WTC11 (cell line): Measurements from ENCODE around the gene ZNF624. TPM values are rescaled to one million over a fixed set of nuclear protein-coding genes. Genes with fewer than 3 reads are reported as not detected.

Experiments
- CBFB ChIP-seq: sonication (generic); formaldehyde crosslinking; IDR thresholded peaks from 2 replicates; pipeline ENCODE4 v1.8.1; 2022; ENCODE audit warnings: mild to moderate bottlenecking, low read depth, missing genetic modification reagents
- GRHL2 ChIP-seq: fragments of 250-450 bp; sonication (Bioruptor Pico); IDR thresholded peaks from 2 replicates; pipeline ENCODE4 v1.8.0; 2022; ENCODE audit warnings: mild to moderate bottlenecking, moderate library complexity; ENCODE audit not compliant: insufficient replicate concordance, severe bottlenecking
- GTF2I ChIP-seq: fragments of 250-450 bp; sonication (Bioruptor Pico); conservative IDR thresholded peaks from 2 replicates; pipeline ENCODE4 v1.4.0; 2021; ENCODE audit warnings: mild to moderate bottlenecking
- IRF2 ChIP-seq: sonication (generic); formaldehyde crosslinking; IDR thresholded peaks from 2 replicates; pipeline ENCODE4 v1.8.0; 2022; ENCODE audit warnings: low read depth, missing genetic modification reagents, borderline replicate concordance
- MXD4 ChIP-seq: fragments of 250-450 bp; sonication (Bioruptor Pico); IDR thresholded peaks from 2 replicates; pipeline ENCODE4 v1.8.0; 2021; ENCODE audit warnings: mild to moderate bottlenecking, moderate library complexity, borderline replicate concordance
- NFYB ChIP-seq: sonication (generic); formaldehyde crosslinking; conservative IDR thresholded peaks from 2 replicates; pipeline ENCODE4 v1.8.0; 2022; ENCODE audit warnings: low read depth, missing genetic modification reagents
- NR2C2 ChIP-seq: sonication (generic); formaldehyde crosslinking; IDR thresholded peaks from 2 replicates; pipeline ENCODE4 v1.8.0; 2022; ENCODE audit warnings: mild to moderate bottlenecking, missing genetic modification reagents
- RORB ChIP-seq: fragments of 250-450 bp; sonication (Bioruptor Pico); IDR thresholded peaks from 2 replicates; pipeline ENCODE4 v1.9.0; 2021; ENCODE audit warnings: mild to moderate bottlenecking
- SMAD3 ChIP-seq: sonication (generic); formaldehyde crosslinking; IDR thresholded peaks from 2 replicates; pipeline ENCODE4 v1.8.0; 2022; ENCODE audit warnings: missing genetic modification reagents, mild to moderate bottlenecking, borderline replicate concordance
- SOX15 ChIP-seq: fragments of 250-450 bp; sonication (Bioruptor Pico); IDR thresholded peaks from 2 replicates; pipeline ENCODE4 v1.9.0; 2021; ENCODE audit warnings: mild to moderate bottlenecking
- ZNF121 ChIP-seq: sonication (generic); formaldehyde crosslinking; IDR thresholded peaks from 2 replicates; pipeline ENCODE4 v1.8.0; 2023; ENCODE audit warnings: missing genetic modification reagents
- ZNF396 ChIP-seq: fragments of 250-450 bp; sonication (Bioruptor Pico); IDR thresholded peaks from 2 replicates; pipeline ENCODE4 v1.8.0; 2021; ENCODE audit warnings: mild to moderate bottlenecking, moderate library complexity, borderline replicate concordance
- ZNF671 ChIP-seq: fragments of 250-450 bp; sonication (Bioruptor Pico); IDR thresholded peaks from 2 replicates; pipeline ENCODE4 v1.8.0; 2021; ENCODE audit warnings: mild to moderate bottlenecking
- total RNA-seq: library from RNA; stranded (reverse); gene quantifications from 3 replicates; pipeline ENCODE4 v1.2.3, GENCODE V29; 2021
- TF ChIP-seq, protein P1 (sequence below): sonication (generic); formaldehyde crosslinking; IDR thresholded peaks from 2 replicates; pipeline ENCODE4 v1.8.1; 2023; ENCODE audit warnings: mild to moderate bottlenecking, moderate library complexity, missing genetic modification reagents
- TF ChIP-seq, protein P2 (sequence below): fragments of 250-450 bp; sonication (Bioruptor Pico); conservative IDR thresholded peaks from 2 replicates; pipeline ENCODE4 v1.9.0; 2021; ENCODE audit warnings: mild to moderate bottlenecking
- TF ChIP-seq, protein P3 (sequence below): fragments of 250-450 bp; sonication (Bioruptor Pico); IDR thresholded peaks from 2 replicates; pipeline ENCODE4 v1.9.0; 2021; ENCODE audit warnings: mild to moderate bottlenecking
- TF ChIP-seq, protein P4 (sequence below): fragments of 250-450 bp; sonication (Bioruptor Pico); IDR thresholded peaks from 2 replicates; pipeline ENCODE4 v2.1.2; 2022; ENCODE audit warnings: mild to moderate bottlenecking, moderate library complexity
- TF ChIP-seq, protein P5 (sequence below): sonication (generic); formaldehyde crosslinking; IDR thresholded peaks from 2 replicates; pipeline ENCODE4 v1.8.1; 2022; ENCODE audit warnings: missing genetic modification reagents, borderline replicate concordance
- TF ChIP-seq, protein P6 (sequence below): sonication (generic); formaldehyde crosslinking; IDR thresholded peaks from 2 replicates; pipeline ENCODE4 v1.8.0; 2022; ENCODE audit warnings: mild to moderate bottlenecking, missing genetic modification reagents
- TF ChIP-seq, protein P7 (sequence below): fragments of 250-450 bp; sonication (Bioruptor Pico); IDR thresholded peaks from 2 replicates; pipeline ENCODE4 v1.9.0; 2021; ENCODE audit warnings: mild to moderate bottlenecking
- TF ChIP-seq, protein P8 (sequence below): sonication (generic); formaldehyde crosslinking; IDR thresholded peaks from 2 replicates; pipeline ENCODE4 v1.8.1; 2023; ENCODE audit warnings: mild to moderate bottlenecking, missing genetic modification reagents, moderate library complexity
- TF ChIP-seq, protein P9 (sequence below): sonication (generic); formaldehyde crosslinking; IDR thresholded peaks from 2 replicates; pipeline ENCODE4 v1.8.0; 2023; ENCODE audit warnings: missing genetic modification reagents, mild to moderate bottlenecking, borderline replicate concordance

The ZNF624 gene
- total RNA-seq, 1 experiment from 2014 or later, result 4.5 TPM

DNA sequence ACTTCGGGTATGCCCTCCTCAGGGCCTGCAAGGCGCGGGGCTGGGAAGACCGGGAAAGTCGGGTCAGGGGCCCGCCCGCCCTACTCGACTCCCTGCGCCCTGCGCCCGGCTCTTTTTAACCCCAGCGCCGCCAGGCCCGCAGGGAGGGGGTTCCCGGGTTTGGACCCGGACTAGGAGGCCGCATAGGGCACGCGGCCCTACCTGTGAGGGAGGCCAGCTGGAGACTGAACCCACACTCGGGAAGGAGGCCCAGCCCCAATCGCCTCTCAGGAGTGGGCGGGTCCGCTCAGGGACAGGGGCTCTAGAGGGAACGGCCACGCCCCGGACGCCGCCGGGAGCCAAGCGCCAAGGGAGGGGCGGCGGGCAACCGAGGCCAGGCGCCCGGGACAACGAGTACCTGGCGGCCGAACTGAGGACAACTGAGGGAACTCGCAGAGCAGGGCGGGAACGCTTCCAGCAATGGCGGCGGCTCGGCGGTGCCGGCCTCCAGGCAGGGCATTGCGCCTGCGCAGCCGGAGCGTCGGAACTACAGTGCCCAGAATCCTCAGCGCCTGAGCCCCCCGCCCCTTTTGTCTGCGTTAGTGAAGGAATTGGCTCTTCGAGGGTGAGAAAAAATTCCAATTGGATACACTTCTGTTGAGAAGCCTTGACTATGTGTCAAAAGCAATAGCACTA is at the start of gene ZNF624 (continued):
- TF ChIP-seq, protein P1, sequence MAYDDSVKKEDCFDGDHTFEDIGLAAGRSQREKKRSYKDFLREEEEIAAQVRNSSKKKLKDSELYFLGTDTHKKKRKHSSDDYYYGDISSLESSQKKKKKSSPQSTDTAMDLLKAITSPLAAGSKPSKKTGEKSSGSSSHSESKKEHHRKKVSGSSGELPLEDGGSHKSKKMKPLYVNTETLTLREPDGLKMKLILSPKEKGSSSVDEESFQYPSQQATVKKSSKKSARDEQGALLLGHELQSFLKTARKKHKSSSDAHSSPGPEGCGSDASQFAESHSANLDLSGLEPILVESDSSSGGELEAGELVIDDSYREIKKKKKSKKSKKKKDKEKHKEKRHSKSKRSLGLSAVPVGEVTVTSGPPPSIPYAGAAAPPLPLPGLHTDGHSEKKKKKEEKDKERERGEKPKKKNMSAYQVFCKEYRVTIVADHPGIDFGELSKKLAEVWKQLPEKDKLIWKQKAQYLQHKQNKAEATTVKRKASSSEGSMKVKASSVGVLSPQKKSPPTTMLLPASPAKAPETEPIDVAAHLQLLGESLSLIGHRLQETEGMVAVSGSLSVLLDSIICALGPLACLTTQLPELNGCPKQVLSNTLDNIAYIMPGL (CRISPR knock-in tag), result peak; percentile 29; the same call in 1 of the 2 replicates
- TF ChIP-seq, protein P2, sequence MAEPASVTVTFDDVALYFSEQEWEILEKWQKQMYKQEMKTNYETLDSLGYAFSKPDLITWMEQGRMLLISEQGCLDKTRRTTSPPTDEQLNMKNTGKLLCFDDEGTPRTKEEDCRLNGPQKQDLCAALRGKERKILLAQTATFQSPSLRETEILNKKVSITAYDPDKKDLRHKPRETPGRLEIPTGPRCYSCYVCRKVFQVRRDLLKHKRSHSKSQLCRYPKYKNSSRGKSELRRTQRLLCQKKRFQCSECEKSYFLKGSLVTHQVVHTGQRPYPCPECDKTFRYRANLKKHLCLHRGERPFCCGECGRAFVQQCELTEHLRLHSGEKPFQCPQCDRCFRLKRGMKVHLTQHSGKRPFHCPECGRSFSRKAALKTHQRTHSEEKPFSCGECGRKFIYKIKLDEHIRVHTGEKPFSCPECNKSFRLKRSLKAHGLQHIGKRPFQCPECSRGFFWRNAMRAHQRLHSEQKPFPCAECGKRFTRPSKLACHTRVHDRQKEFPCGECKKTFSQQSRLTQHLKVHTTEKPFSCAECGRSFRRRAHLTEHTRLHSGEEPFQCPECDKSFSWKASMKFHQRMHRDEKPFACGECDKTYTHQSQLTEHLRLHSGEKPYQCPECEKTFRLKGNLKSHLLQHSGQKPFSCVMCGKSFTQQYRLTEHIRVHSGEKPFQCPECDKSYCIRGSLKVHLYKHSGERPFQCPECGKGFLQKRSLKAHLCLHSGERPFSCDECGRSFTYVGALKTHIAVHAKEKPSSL (CRISPR knock-in tag), result no peak
- TF ChIP-seq IRF2 (CRISPR knock-in tag) (no peak), SOX15 (CRISPR knock-in tag) (no peak), ZNF671 (CRISPR knock-in tag) (no peak), RORB (CRISPR knock-in tag) (no peak), NFYB (CRISPR knock-in tag) (no peak), ZNF121 (CRISPR knock-in tag) (no peak), GRHL2 (CRISPR knock-in tag) (no peak), CBFB (CRISPR knock-in tag) (no peak), GTF2I (CRISPR knock-in tag) (no peak), ZNF396 (CRISPR knock-in tag) (no peak), SMAD3 (peak; percentile 47; the same call in 1 of the 2 replicates), NR2C2 (CRISPR knock-in tag) (no peak), MXD4 (CRISPR knock-in tag) (no peak)
- TF ChIP-seq, protein P3, sequence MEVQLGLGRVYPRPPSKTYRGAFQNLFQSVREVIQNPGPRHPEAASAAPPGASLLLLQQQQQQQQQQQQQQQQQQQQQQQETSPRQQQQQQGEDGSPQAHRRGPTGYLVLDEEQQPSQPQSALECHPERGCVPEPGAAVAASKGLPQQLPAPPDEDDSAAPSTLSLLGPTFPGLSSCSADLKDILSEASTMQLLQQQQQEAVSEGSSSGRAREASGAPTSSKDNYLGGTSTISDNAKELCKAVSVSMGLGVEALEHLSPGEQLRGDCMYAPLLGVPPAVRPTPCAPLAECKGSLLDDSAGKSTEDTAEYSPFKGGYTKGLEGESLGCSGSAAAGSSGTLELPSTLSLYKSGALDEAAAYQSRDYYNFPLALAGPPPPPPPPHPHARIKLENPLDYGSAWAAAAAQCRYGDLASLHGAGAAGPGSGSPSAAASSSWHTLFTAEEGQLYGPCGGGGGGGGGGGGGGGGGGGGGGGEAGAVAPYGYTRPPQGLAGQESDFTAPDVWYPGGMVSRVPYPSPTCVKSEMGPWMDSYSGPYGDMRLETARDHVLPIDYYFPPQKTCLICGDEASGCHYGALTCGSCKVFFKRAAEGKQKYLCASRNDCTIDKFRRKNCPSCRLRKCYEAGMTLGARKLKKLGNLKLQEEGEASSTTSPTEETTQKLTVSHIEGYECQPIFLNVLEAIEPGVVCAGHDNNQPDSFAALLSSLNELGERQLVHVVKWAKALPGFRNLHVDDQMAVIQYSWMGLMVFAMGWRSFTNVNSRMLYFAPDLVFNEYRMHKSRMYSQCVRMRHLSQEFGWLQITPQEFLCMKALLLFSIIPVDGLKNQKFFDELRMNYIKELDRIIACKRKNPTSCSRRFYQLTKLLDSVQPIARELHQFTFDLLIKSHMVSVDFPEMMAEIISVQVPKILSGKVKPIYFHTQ (CRISPR knock-in tag), result no peak
- TF ChIP-seq, protein P4, sequence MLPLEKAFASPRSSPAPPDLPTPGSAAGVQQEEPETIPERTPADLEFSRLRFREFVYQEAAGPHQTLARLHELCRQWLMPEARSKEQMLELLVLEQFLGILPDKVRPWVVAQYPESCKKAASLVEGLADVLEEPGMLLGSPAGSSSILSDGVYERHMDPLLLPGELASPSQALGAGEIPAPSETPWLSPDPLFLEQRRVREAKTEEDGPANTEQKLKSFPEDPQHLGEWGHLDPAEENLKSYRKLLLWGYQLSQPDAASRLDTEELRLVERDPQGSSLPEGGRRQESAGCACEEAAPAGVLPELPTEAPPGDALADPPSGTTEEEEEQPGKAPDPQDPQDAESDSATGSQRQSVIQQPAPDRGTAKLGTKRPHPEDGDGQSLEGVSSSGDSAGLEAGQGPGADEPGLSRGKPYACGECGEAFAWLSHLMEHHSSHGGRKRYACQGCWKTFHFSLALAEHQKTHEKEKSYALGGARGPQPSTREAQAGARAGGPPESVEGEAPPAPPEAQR (CRISPR knock-in tag), result no peak
- TF ChIP-seq, protein P5, sequence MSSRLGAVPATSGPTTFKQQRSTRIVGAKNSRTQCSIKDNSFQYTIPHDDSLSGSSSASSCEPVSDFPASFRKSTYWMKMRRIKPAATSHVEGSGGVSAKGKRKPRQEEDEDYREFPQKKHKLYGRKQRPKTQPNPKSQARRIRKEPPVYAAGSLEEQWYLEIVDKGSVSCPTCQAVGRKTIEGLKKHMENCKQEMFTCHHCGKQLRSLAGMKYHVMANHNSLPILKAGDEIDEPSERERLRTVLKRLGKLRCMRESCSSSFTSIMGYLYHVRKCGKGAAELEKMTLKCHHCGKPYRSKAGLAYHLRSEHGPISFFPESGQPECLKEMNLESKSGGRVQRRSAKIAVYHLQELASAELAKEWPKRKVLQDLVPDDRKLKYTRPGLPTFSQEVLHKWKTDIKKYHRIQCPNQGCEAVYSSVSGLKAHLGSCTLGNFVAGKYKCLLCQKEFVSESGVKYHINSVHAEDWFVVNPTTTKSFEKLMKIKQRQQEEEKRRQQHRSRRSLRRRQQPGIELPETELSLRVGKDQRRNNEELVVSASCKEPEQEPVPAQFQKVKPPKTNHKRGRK (CRISPR knock-in tag), result 0 out of 2 replicates have a peak, but pooled peaks have one; percentile 13
- TF ChIP-seq, protein P6, sequence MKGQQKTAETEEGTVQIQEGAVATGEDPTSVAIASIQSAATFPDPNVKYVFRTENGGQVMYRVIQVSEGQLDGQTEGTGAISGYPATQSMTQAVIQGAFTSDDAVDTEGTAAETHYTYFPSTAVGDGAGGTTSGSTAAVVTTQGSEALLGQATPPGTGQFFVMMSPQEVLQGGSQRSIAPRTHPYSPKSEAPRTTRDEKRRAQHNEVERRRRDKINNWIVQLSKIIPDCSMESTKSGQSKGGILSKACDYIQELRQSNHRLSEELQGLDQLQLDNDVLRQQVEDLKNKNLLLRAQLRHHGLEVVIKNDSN (CRISPR knock-in tag), result no peak; the same call in 1 of the 2 replicates
- TF ChIP-seq, protein P7, sequence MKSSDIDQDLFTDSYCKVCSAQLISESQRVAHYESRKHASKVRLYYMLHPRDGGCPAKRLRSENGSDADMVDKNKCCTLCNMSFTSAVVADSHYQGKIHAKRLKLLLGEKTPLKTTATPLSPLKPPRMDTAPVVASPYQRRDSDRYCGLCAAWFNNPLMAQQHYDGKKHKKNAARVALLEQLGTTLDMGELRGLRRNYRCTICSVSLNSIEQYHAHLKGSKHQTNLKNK (CRISPR knock-in tag), result no peak
- TF ChIP-seq, protein P8, sequence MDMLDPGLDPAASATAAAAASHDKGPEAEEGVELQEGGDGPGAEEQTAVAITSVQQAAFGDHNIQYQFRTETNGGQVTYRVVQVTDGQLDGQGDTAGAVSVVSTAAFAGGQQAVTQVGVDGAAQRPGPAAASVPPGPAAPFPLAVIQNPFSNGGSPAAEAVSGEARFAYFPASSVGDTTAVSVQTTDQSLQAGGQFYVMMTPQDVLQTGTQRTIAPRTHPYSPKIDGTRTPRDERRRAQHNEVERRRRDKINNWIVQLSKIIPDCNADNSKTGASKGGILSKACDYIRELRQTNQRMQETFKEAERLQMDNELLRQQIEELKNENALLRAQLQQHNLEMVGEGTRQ (CRISPR knock-in tag), result no peak
- TF ChIP-seq, protein P9, sequence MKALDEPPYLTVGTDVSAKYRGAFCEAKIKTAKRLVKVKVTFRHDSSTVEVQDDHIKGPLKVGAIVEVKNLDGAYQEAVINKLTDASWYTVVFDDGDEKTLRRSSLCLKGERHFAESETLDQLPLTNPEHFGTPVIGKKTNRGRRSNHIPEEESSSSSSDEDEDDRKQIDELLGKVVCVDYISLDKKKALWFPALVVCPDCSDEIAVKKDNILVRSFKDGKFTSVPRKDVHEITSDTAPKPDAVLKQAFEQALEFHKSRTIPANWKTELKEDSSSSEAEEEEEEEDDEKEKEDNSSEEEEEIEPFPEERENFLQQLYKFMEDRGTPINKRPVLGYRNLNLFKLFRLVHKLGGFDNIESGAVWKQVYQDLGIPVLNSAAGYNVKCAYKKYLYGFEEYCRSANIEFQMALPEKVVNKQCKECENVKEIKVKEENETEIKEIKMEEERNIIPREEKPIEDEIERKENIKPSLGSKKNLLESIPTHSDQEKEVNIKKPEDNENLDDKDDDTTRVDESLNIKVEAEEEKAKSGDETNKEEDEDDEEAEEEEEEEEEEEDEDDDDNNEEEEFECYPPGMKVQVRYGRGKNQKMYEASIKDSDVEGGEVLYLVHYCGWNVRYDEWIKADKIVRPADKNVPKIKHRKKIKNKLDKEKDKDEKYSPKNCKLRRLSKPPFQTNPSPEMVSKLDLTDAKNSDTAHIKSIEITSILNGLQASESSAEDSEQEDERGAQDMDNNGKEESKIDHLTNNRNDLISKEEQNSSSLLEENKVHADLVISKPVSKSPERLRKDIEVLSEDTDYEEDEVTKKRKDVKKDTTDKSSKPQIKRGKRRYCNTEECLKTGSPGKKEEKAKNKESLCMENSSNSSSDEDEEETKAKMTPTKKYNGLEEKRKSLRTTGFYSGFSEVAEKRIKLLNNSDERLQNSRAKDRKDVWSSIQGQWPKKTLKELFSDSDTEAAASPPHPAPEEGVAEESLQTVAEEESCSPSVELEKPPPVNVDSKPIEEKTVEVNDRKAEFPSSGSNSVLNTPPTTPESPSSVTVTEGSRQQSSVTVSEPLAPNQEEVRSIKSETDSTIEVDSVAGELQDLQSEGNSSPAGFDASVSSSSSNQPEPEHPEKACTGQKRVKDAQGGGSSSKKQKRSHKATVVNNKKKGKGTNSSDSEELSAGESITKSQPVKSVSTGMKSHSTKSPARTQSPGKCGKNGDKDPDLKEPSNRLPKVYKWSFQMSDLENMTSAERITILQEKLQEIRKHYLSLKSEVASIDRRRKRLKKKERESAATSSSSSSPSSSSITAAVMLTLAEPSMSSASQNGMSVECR (CRISPR knock-in tag), result no peak
